Medulla oblongata (tissue), 1 donor: ENCODE results near the gene LHFPL2.

Experiments used
- DNase-seq: peaks from one replicate; pipeline ENCODE4 v3.0.0-alpha.2; 2015; ENCODE audit errors: extremely low spot score

LHFPL2 gene

GRCh38 chr5:78597068-78597973, 51.3 kb downstream of the LHFPL2 start:
- DNase-seq, result no peak

DNA sequence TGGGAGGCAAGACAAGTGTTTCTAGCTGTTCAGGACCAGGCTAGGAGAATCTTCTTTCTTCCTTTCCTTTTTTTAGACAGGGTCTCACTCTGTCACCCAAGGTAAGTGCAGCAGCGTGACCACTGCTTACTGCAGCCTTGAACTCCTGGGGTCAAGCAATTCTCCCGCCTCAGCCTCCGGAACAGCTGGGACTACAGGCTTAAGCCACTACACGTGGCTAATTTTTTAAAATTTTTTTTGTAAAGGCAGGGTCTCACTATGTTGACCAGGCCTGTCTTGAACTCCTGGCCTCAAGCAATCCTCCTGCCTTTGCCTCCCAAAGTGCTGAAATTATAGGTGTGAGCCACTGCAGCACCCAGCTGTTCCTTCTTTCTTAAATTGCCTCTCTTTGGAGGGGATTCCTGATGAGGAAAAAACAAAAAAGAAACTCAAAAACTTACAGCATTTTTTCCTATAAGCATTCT, 53.1 kb downstream of the LHFPL2 start:
- DNase-seq, result no peak

- no peak for DNase-seq
Observed at GRCh38 chr5:78594610-78595457, 53.7 kb downstream of the LHFPL2 start.

- DNase-seq, result peak; percentile 61
Observed at GRCh38 chr5:78594021-78594420, 54.6 kb downstream of the LHFPL2 start.

GRCh38 chr5:78593465-78593864, 55.1 kb downstream of the LHFPL2 start:
- no peak for DNase-seq

DNA sequence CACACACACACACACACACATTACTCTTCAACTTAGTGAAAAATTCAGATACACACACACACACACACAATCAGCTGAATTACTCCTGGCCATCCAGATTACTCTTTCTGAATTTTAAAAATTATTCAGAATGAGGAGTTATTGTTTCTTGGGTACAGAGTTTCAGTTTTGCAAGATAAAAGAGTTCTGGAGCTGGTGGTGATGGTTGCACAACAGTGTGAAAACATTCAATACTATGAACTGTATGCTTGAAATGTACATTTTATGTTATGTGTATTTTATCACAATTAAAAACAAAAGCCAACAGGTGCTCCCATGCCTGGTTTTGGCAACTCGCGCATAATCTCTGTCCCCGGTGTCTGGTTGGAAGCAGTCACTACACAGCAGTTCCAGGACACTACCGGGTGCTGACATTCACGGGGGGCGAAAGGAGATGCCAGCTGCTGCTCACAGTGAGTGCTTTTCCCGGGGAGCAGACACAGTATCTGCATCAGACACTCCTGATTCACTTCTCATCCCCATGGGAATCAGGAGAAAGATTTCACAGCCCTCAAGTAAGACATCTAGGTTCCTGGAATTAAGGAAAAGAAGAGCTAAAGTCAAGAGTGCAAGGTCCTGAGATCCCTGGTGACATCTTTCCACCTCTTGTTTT, 55.7 kb downstream of the LHFPL2 start:
- DNase-seq, result no peak

- peak; percentile 54 for DNase-seq
Observed at GRCh38 chr5:78591972-78592700, 56.4 kb downstream of the LHFPL2 start.

GRCh38 chr5:78591138-78591612, 57.4 kb downstream of the LHFPL2 start:
- DNase-seq, result no peak

GRCh38 chr5:78589923-78590322, 58.6 kb downstream of the LHFPL2 start:
- no peak for DNase-seq

DNA sequence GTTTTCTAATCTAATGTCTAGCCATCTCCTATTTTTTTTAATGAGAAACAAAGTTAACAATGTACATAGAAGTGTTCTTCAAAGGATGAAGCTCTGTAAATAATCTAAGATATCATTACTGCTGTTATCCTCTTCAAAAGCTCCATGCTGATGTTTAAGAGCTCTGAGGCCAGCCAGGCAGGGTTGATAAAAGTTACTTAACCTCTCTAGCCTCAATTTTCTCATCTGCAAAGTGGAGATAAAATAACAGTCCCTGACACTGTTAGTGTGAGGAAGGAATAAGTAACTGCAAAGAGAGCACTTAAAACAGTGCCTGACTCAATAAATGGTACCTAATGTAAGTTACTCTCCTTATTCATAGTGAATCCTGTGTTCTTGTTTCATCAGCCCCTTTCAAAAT, 60.1 kb downstream of the LHFPL2 start:
- DNase-seq, result no peak

DNA sequence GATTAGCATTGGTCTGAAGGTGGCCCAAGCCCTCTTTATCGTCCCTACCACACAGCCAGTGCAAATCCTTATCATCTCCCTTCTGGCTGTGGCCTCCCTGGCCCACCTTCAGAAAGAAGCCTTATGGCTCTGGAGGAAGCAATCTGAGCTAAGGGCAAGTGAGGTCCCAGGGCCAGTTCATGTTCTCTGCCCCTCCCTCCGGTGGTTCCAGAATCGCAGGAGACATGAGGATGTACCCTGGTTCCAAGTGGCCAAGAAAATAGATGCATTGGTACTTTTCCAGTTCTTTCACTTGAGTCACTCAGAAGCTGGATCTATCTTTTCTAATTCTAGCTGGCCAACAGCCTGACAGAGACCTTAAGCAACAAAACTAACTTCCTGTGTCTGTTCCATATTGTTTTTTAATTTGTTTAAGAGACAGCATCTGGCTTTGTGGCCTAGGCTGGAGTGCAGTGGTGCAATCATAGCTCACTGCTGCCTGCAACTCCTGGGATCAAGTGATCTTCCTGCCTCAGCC, 60.7 kb downstream of the LHFPL2 start:
- DNase-seq, result peak; percentile 47

GRCh38 chr5:78587081-78587774, 61.3 kb downstream of the LHFPL2 start:
- DNase-seq, result peak; percentile 41

- DNase-seq, result no peak
Observed at GRCh38 chr5:78586251-78586650, 62.3 kb downstream of the LHFPL2 start.

DNA sequence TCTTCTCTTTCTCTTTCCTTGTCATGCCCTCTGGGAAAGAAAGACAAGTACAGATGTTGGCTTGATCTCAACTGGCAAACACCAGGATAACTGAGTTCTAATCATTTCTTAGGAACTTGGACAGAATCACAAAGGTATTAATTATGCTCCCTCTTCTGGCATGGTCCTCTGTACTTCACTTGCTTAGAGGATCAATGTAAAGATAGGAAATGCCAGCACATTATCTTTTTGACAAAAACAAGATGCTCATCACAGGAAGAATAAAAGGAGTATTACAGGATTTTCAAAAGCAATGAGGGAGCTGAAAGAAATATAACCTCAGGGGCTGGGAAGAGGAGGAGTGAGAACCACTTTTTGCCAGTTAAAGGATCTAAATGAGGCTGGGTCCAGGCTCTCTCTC, 70.6 kb downstream of the LHFPL2 start:
- DNase-seq, result no peak

DNA sequence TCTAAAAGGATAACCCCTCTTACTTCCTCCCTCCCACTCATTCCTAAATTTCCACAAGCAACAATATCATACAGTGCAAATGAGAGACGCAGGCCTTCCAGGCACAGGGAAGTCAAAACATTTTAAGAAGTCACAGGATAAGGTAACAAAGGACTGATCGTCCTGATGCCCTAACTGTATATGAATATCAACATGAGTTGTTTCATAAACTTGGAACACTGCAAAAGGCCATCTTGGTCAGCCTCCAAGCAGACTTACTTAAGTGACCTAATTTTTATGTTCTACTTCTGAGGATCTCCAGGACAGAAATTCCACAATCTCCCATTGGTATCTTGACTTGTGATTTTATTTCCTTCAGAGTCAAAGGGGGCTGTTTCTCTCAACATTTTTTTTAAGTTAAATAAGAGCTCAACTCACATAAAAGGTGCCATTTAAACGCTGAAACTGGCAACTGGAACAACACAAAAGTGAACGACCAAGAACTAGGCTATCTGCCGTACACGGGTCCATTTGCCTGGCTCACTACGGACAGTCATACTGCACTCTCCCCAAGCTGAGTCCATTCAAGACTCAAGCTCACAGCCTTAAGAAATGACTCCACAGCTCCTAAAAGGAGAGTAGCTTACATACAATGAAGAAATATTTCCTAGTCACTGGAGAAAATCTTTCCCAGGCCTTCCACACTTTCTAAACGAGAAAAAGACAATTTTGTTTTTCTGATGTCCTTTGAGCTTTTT, 71.3 kb downstream of the LHFPL2 start:
- DNase-seq, result no peak

GRCh38 chr5:78576376-78576775, 72.2 kb downstream of the LHFPL2 start:
- no peak for DNase-seq

- peak; percentile 35 for DNase-seq
Observed at GRCh38 chr5:78574731-78575161, 73.8 kb downstream of the LHFPL2 start.

GRCh38 chr5:78574131-78574673, 74.4 kb downstream of the LHFPL2 start:
- DNase-seq, result peak; percentile 31

DNA sequence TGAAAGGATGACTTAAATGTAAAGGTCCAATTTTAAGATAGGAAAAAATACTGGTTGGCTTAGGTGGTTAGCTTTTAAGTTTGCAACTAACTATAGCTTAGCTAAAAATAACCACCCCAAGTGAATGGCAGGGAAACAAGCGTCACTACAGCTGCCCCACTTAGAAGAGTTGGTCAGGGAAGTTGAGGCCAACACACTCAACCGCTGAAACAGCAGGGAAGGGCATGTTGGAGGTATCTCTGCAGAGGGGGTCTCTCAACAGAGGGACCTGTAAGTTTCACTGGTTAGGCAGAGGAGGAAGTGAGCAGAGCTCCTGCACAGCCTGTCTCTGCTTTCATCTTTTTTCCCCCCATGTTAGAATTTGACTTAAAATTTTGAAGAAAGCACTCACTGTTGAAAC, 75.3 kb downstream of the LHFPL2 start:
- DNase-seq, result no peak
